ENCODE results near the gene TGOLN2. TPM values are rescaled to one million over a fixed set of nuclear protein-coding genes. Genes with fewer than 3 reads are reported as not detected.

TGOLN2 gene
- total RNA-seq, 1 experiment from 2014 or later: 178 TPM

- in situ Hi-C loops (cut with HindIII; ENCODE audit: low pct_unique_long_range_greater_than_20kb, low sequenced_read_pairs): no loop called here
- Histone ChIP-seq H3K27ac (ENCODE audit: low read length) (no peak overlapping the region), H3K4me1 (ENCODE audit: control insufficient read depth, insufficient read depth, low read length) (peaks cover 10% of the 10 kb centered on the region; the same call in 1 of the 2 replicates), H3K36me3 (ENCODE audit: control insufficient read depth, insufficient read depth, low read length) (0 out of 2 replicates have a peak, but pooled peaks cover 2% of the 10 kb centered on the region), H3K27me3 (ENCODE audit: control insufficient read depth, insufficient read depth, low read length) (no peaks in the 10 kb centered on the region), H3K4me3 (ENCODE audit: low read depth in 2 of 2, low read length in 2 of 2) (no peak overlapping the region), H3K9me3 (ENCODE audit: control insufficient read depth, insufficient read depth, low read depth, low read length) (no peaks in the 10 kb centered on the region)
- ATAC-seq (no peak), DNase-seq (ENCODE audit: low read depth, low spot score) (no peak)
- BruUV-seq (replicated peaks): no TSS peak
- intact Hi-C loops (cut with micrococcal nuclease; ENCODE audit: unreplicated experiment): loop anchor here (5.0 kb wide), 1 partner anchor 155 kb away; the partner anchor contains the start of gene TCF7L1
- TF ChIP-seq POLR2AphosphoS5 (IDR thresholded peaks at IDR 0.05; ENCODE audit: low read depth, low read length) (no peak), SIN3A (IDR thresholded peaks at IDR 0.05; ENCODE audit: borderline replicate concordance, insufficient read depth, low read depth, low read length) (no peak), REST (IDR thresholded peaks at IDR 0.05; ENCODE audit: insufficient read depth in 1 of 2, low read depth in 2 of 2, low read length in 1 of 2) (no peak), CTCF (IDR thresholded peaks at IDR 0.05) (no peak), TCF7L2 (IDR thresholded peaks at IDR 0.05; ENCODE audit: low read depth, low read length) (no peak)
- POLR2A ChIA-PET: interaction anchor here (0.7 kb wide), 1 partner anchor 150 kb away, joined by 3 read pairs; no protein-coding TSS in a partner anchor
- CTCF ChIA-PET: no interaction called here
Observed at GRCh38 chr2:85287721-85288120, 40.1 kb downstream of the TGOLN2 start.

DNA sequence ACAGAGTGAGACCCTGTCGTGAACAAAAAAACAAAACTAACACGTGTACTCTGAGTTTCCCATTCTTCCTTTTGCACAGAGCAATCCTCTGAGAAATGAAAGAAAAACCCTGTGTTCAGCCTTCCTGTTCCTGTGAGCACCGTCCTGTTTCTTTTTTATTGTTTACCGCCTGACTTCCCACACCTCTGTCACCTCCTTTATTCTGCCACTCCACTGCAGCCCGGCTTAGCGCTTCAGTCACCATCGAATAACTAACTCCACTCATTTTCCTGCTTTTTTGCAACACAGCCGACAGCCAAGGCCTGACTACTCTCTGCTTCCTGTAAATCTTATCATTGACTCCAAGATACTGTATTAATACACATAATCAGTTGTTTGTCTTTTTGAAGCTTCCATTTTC, 40.9 kb downstream of the TGOLN2 start:
- H3K4me1 ChIP-seq (ENCODE audit: control insufficient read depth, insufficient read depth, low read length): peaks cover 10% of the 10 kb centered on the region; the same call in 1 of the 2 replicates
- no peaks in the 10 kb centered on the region for H3K27me3 ChIP-seq (ENCODE audit: control insufficient read depth, insufficient read depth, low read length)
- ChIA-PET CTCF (no interaction called here), POLR2A (no interaction called here)
- no peak for TF ChIP-seq REST (IDR thresholded peaks at IDR 0.05; ENCODE audit: insufficient read depth in 1 of 2, low read depth in 2 of 2, low read length in 1 of 2)
- TF ChIP-seq SIN3A (IDR thresholded peaks at IDR 0.05; ENCODE audit: borderline replicate concordance, insufficient read depth, low read depth, low read length): no peak
- TF ChIP-seq CTCF (IDR thresholded peaks at IDR 0.05): no peak
- no peak for TF ChIP-seq POLR2AphosphoS5 (IDR thresholded peaks at IDR 0.05; ENCODE audit: low read depth, low read length)
- no peak for TF ChIP-seq TCF7L2 (IDR thresholded peaks at IDR 0.05; ENCODE audit: low read depth, low read length)
- ATAC-seq (no peak), DNase-seq (ENCODE audit: low read depth, low spot score) (no peak)
- no peak overlapping the region for H3K27ac ChIP-seq (ENCODE audit: low read length)
- intact Hi-C loops (cut with micrococcal nuclease; ENCODE audit: unreplicated experiment) (loop anchor here (5.0 kb wide), 1 partner anchor 155 kb away; the partner anchor contains the start of gene TCF7L1), in situ Hi-C loops (cut with HindIII; ENCODE audit: low pct_unique_long_range_greater_than_20kb, low sequenced_read_pairs) (no loop called here)
- 0 out of 2 replicates have a peak, but pooled peaks cover 2% of the 10 kb centered on the region for H3K36me3 ChIP-seq (ENCODE audit: control insufficient read depth, insufficient read depth, low read length)
- H3K9me3 ChIP-seq (ENCODE audit: control insufficient read depth, insufficient read depth, low read depth, low read length): no peaks in the 10 kb centered on the region
- no peak overlapping the region for H3K4me3 ChIP-seq (ENCODE audit: low read depth in 2 of 2, low read length in 2 of 2)
- no TSS peak for BruUV-seq (replicated peaks)
